Neural progenitor cell (in vitro differentiated cells): ENCODE data around the gene HS6ST3.

Experiments
- EZH2 ChIP-seq: fragments of 200-600 bp; sonication (generic); IDR thresholded peaks from 2 replicates; pipeline ENCODE4 v1.6.1; 2017; ENCODE audit warnings: antibody characterized with exemption, mild to moderate bottlenecking, moderate library complexity
- EZH2phosphoT487 ChIP-seq: fragments of 200-600 bp; sonication (generic); IDR thresholded peaks from 2 replicates; pipeline ENCODE4 v1.6.1; 2017; ENCODE audit warnings: antibody characterized with exemption
- TF ChIP-seq, protein P1 (sequence below): fragments of 200-600 bp; sonication (generic); IDR thresholded peaks from 2 replicates; pipeline ENCODE4 v1.5.1; 2017; ENCODE audit warnings: antibody characterized with exemption, mild to moderate bottlenecking

- TF ChIP-seq, protein P1, sequence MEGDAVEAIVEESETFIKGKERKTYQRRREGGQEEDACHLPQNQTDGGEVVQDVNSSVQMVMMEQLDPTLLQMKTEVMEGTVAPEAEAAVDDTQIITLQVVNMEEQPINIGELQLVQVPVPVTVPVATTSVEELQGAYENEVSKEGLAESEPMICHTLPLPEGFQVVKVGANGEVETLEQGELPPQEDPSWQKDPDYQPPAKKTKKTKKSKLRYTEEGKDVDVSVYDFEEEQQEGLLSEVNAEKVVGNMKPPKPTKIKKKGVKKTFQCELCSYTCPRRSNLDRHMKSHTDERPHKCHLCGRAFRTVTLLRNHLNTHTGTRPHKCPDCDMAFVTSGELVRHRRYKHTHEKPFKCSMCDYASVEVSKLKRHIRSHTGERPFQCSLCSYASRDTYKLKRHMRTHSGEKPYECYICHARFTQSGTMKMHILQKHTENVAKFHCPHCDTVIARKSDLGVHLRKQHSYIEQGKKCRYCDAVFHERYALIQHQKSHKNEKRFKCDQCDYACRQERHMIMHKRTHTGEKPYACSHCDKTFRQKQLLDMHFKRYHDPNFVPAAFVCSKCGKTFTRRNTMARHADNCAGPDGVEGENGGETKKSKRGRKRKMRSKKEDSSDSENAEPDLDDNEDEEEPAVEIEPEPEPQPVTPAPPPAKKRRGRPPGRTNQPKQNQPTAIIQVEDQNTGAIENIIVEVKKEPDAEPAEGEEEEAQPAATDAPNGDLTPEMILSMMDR, result no peak
- TF ChIP-seq EZH2phosphoT487, result no peak
- TF ChIP-seq EZH2, result no peak
Measured at GRCh38 chr13:96681766-96682165, 591.9 kb downstream of the HS6ST3 start.
